HEK293 (cell line): ENCODE measurements around the gene TLL1.

ENCODE experiments used
- CTCF ChIA-PET: fragments of 350-600 bp; formaldehyde crosslinking; extraction: SDS; loops from one replicate; lab custom pipeline; 2021; ENCODE audit warnings: antibody characterized with exemption; lab: Yijun Ruan, JAX
- POLR2A ChIA-PET: fragments of 300-600 bp; formaldehyde crosslinking; extraction: SDS; loops from one replicate; lab custom pipeline; 2020; ENCODE audit warnings: antibody characterized with exemption, inconsistent platforms; lab: Yijun Ruan, JAX
- H3K27ac ChIP-seq: fragments of 200-500 bp; sonication (Bioruptor generic); 2 replicates; pipeline ENCODE4 v1.5.1; 2014; ENCODE audit warnings: low read depth, low read length, control low read depth, inconsistent platforms; ENCODE audit errors: extremely low read depth
- H3K36me3 ChIP-seq, 2 experiments: fragments of 200-500 bp in 1 of 2; sonication (Bioruptor generic) in 1 of 2; 1 replicate in 1 of 2; 2 replicates in 1 of 2; pipeline ENCODE4 v1.5.1; 2014 to 2017; ENCODE audit warnings: inconsistent platforms in 2 of 2, low read length in 2 of 2; ENCODE audit not compliant: control insufficient read depth in 2 of 2, insufficient read depth in 1 of 2
- H3K4me1 ChIP-seq: fragments of 200-500 bp; sonication (Bioruptor generic); 2 replicates; pipeline ENCODE4 v1.5.1; 2014; ENCODE audit warnings: mild to moderate bottlenecking, low read length, inconsistent platforms; ENCODE audit not compliant: control insufficient read depth, insufficient read depth
- H3K4me3 ChIP-seq: 2 replicates; pipeline ENCODE4 v1.5.1; 2011; ENCODE audit warnings: low read depth, mild to moderate bottlenecking, control low read depth, low read length, moderate library complexity
- H3K9me3 ChIP-seq: fragments of 200-500 bp; sonication (Bioruptor generic); 2 replicates; pipeline ENCODE4 v1.5.1; 2014; ENCODE audit warnings: low read depth, low read length, inconsistent platforms; ENCODE audit not compliant: control insufficient read depth, insufficient read depth
- KLF16 ChIP-seq: fragments of 450-650 bp; formaldehyde crosslinking; IDR thresholded peaks from 2 replicates; pipeline ENCODE4 v1.5.1; 2017; ENCODE audit warnings: missing biosample characterization, missing genetic modification characterization
- KLF8 ChIP-seq: fragments of 450-650 bp; formaldehyde crosslinking; IDR thresholded peaks from 2 replicates; pipeline ENCODE4 v1.5.1; 2016; ENCODE audit warnings: missing biosample characterization, missing genetic modification characterization
- OVOL3 ChIP-seq: fragments of 450-650 bp; formaldehyde crosslinking; IDR thresholded peaks from 2 replicates; pipeline ENCODE4 v1.5.1; 2016; ENCODE audit warnings: missing biosample characterization, missing genetic modification characterization
- WT1 ChIP-seq: fragments of 450-650 bp; formaldehyde crosslinking; IDR thresholded peaks from 2 replicates; pipeline ENCODE4 v1.5.1; 2016; ENCODE audit warnings: missing biosample characterization, missing genetic modification characterization
- ZBTB17 ChIP-seq: fragments of 450-650 bp; formaldehyde crosslinking; IDR thresholded peaks from 2 replicates; pipeline ENCODE4 v1.5.1; 2016; ENCODE audit warnings: missing biosample characterization, missing genetic modification characterization
- ZBTB20 ChIP-seq: fragments of 450-650 bp; formaldehyde crosslinking; IDR thresholded peaks from 2 replicates; pipeline ENCODE4 v1.5.1; 2016; ENCODE audit warnings: missing biosample characterization, missing genetic modification characterization
- ZNF16 ChIP-seq: fragments of 450-650 bp; formaldehyde crosslinking; IDR thresholded peaks from 2 replicates; pipeline ENCODE4 v1.5.1; 2016; ENCODE audit warnings: low read depth, missing biosample characterization, missing genetic modification characterization
- ZNF24 ChIP-seq: fragments of 450-650 bp; formaldehyde crosslinking; IDR thresholded peaks from 2 replicates; pipeline ENCODE4 v1.5.1; 2016; ENCODE audit warnings: missing biosample characterization, missing genetic modification characterization
- ZNF324 ChIP-seq: fragments of 450-650 bp; formaldehyde crosslinking; IDR thresholded peaks from 2 replicates; pipeline ENCODE4 v1.5.1; 2016; ENCODE audit warnings: missing biosample characterization, missing genetic modification characterization
- ZNF548 ChIP-seq: fragments of 450-650 bp; formaldehyde crosslinking; IDR thresholded peaks from 2 replicates; pipeline ENCODE4 v1.5.1; 2016; ENCODE audit warnings: missing biosample characterization, missing genetic modification characterization
- ZNF621 ChIP-seq: fragments of 450-650 bp; formaldehyde crosslinking; IDR thresholded peaks from 2 replicates; pipeline ENCODE4 v1.5.1; 2017; ENCODE audit warnings: missing biosample characterization, missing genetic modification characterization
- ZNF701 ChIP-seq: fragments of 450-650 bp; formaldehyde crosslinking; IDR thresholded peaks from 2 replicates; pipeline ENCODE4 v1.5.1; 2016; ENCODE audit warnings: missing biosample characterization, missing genetic modification characterization
- ZNF837 ChIP-seq: fragments of 450-650 bp; formaldehyde crosslinking; IDR thresholded peaks from 2 replicates; pipeline ENCODE4 v1.5.1; 2016; ENCODE audit warnings: missing biosample characterization, missing genetic modification characterization
- TF ChIP-seq, protein P1 (sequence below): fragments of 450-650 bp; formaldehyde crosslinking; IDR thresholded peaks from 2 replicates; pipeline ENCODE4 v1.5.1; 2017; ENCODE audit warnings: missing biosample characterization, missing genetic modification characterization
- TF ChIP-seq, protein P2 (sequence below): fragments of 450-650 bp; formaldehyde crosslinking; IDR thresholded peaks from 2 replicates; pipeline ENCODE4 v1.5.1; 2016; ENCODE audit warnings: missing biosample characterization, missing genetic modification characterization
- TF ChIP-seq, protein P3 (sequence below): fragments of 450-650 bp; formaldehyde crosslinking; IDR thresholded peaks from 2 replicates; pipeline ENCODE4; 2016; ENCODE audit warnings: missing biosample characterization, missing genetic modification characterization
- TF ChIP-seq, protein P4 (sequence below): fragments of 450-650 bp; formaldehyde crosslinking; IDR thresholded peaks from 2 replicates; pipeline ENCODE4 v1.5.1; 2016; ENCODE audit warnings: missing biosample characterization, missing genetic modification characterization
- TF ChIP-seq, protein P5 (sequence below): fragments of 450-650 bp; formaldehyde crosslinking; IDR thresholded peaks from 2 replicates; pipeline ENCODE4 v1.5.1; 2016; ENCODE audit warnings: missing biosample characterization, missing genetic modification characterization, borderline replicate concordance
- TF ChIP-seq, protein P6 (sequence below): fragments of 450-650 bp; formaldehyde crosslinking; IDR thresholded peaks from 2 replicates; pipeline ENCODE4 v1.5.1; 2016; ENCODE audit warnings: missing biosample characterization, missing genetic modification characterization

Gene TLL1

DNA sequence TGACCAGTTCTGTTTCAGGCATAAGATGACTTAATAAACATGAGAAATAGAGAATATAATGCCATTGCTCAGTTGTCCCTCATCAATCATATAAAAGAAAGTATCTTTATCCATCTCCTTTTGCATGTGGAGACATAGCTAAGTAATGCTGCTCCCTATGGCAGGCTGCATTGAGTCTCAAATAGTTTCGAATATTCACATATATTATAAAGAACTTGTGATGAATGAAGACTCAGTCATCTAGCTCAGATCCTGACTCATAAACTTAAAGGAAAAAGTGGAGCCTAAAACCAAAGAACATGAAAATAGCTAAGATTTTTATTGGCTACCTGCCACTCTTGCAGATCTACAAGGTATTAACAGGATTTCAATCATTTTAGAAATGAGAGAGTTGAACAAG, 11.7 kb upstream of the TLL1 start (continued):
- TF ChIP-seq, protein P1, sequence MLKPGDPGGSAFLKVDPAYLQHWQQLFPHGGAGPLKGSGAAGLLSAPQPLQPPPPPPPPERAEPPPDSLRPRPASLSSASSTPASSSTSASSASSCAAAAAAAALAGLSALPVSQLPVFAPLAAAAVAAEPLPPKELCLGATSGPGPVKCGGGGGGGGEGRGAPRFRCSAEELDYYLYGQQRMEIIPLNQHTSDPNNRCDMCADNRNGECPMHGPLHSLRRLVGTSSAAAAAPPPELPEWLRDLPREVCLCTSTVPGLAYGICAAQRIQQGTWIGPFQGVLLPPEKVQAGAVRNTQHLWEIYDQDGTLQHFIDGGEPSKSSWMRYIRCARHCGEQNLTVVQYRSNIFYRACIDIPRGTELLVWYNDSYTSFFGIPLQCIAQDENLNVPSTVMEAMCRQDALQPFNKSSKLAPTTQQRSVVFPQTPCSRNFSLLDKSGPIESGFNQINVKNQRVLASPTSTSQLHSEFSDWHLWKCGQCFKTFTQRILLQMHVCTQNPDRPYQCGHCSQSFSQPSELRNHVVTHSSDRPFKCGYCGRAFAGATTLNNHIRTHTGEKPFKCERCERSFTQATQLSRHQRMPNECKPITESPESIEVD (tag by site-specific recombination), result no peak
- TF ChIP-seq ZNF837 (tag by site-specific recombination), result no peak
- TF ChIP-seq ZNF548 (tag by site-specific recombination), result no peak
- TF ChIP-seq KLF16 (tag by site-specific recombination), result no peak
- no peak for TF ChIP-seq ZNF24 (tag by site-specific recombination)
- TF ChIP-seq KLF8 (tag by site-specific recombination), result no peak
- TF ChIP-seq ZNF621 (tag by site-specific recombination), result no peak
- no peak for TF ChIP-seq ZBTB17 (tag by site-specific recombination)
- no peak for TF ChIP-seq OVOL3
- TF ChIP-seq WT1 (tag by site-specific recombination), result no peak
- TF ChIP-seq ZNF701 (tag by site-specific recombination), result no peak

DNA sequence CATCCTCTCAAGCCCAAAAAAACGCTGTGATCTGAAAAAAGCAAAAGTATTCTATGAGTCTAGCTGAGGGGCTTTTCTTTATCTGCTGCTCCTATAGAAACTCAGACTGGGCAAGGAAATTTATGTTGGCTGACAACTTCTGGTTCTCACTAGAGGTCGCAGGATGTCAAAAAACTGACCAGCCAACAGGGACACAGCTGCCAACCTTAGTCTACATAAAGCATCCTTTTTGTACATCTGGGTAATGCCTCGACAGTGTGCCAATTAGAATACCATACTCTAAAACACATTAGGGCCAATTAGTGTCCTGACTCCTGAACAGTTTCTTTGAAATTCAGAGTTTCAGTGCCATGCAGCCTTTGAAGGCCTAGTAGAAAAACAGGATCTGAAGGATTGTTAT, 8.8 kb upstream of the TLL1 start:
- ChIA-PET POLR2A (no interaction called here), CTCF (interaction anchor here (0.7 kb wide), 1 partner anchor 22 kb away, joined by 3 read pairs; no protein-coding TSS in a partner anchor)
- H3K27ac ChIP-seq, result no peak overlapping the region
- TF ChIP-seq, protein P2, sequence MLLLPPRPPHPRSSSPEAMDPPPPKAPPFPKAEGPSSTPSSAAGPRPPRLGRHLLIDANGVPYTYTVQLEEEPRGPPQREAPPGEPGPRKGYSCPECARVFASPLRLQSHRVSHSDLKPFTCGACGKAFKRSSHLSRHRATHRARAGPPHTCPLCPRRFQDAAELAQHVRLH (tag by site-specific recombination), result no peak
- no peak for TF ChIP-seq ZNF16 (tag by site-specific recombination)
- TF ChIP-seq, protein P3, sequence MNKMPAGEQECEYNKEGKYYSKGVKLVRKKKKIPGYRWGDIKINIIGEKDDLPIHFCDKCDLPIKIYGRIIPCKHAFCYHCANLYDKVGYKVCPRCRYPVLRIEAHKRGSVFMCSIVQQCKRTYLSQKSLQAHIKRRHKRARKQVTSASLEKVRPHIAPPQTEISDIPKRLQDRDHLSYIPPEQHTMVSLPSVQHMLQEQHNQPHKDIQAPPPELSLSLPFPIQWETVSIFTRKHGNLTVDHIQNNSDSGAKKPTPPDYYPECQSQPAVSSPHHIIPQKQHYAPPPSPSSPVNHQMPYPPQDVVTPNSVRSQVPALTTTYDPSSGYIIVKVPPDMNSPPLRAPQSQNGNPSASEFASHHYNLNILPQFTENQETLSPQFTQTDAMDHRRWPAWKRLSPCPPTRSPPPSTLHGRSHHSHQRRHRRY, result no peak
- TF ChIP-seq, protein P4, sequence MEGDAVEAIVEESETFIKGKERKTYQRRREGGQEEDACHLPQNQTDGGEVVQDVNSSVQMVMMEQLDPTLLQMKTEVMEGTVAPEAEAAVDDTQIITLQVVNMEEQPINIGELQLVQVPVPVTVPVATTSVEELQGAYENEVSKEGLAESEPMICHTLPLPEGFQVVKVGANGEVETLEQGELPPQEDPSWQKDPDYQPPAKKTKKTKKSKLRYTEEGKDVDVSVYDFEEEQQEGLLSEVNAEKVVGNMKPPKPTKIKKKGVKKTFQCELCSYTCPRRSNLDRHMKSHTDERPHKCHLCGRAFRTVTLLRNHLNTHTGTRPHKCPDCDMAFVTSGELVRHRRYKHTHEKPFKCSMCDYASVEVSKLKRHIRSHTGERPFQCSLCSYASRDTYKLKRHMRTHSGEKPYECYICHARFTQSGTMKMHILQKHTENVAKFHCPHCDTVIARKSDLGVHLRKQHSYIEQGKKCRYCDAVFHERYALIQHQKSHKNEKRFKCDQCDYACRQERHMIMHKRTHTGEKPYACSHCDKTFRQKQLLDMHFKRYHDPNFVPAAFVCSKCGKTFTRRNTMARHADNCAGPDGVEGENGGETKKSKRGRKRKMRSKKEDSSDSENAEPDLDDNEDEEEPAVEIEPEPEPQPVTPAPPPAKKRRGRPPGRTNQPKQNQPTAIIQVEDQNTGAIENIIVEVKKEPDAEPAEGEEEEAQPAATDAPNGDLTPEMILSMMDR (tag by site-specific recombination), result no peak
- TF ChIP-seq, protein P5, sequence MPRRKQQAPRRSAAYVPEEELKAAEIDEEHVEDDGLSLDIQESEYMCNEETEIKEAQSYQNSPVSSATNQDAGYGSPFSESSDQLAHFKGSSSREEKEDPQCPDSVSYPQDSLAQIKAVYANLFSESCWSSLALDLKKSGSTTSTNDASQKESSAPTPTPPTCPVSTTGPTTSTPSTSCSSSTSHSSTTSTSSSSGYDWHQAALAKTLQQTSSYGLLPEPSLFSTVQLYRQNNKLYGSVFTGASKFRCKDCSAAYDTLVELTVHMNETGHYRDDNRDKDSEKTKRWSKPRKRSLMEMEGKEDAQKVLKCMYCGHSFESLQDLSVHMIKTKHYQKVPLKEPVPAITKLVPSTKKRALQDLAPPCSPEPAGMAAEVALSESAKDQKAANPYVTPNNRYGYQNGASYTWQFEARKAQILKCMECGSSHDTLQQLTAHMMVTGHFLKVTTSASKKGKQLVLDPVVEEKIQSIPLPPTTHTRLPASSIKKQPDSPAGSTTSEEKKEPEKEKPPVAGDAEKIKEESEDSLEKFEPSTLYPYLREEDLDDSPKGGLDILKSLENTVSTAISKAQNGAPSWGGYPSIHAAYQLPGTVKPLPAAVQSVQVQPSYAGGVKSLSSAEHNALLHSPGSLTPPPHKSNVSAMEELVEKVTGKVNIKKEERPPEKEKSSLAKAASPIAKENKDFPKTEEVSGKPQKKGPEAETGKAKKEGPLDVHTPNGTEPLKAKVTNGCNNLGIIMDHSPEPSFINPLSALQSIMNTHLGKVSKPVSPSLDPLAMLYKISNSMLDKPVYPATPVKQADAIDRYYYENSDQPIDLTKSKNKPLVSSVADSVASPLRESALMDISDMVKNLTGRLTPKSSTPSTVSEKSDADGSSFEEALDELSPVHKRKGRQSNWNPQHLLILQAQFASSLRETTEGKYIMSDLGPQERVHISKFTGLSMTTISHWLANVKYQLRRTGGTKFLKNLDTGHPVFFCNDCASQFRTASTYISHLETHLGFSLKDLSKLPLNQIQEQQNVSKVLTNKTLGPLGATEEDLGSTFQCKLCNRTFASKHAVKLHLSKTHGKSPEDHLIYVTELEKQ (tag by site-specific recombination), result no peak
- TF ChIP-seq, protein P6, sequence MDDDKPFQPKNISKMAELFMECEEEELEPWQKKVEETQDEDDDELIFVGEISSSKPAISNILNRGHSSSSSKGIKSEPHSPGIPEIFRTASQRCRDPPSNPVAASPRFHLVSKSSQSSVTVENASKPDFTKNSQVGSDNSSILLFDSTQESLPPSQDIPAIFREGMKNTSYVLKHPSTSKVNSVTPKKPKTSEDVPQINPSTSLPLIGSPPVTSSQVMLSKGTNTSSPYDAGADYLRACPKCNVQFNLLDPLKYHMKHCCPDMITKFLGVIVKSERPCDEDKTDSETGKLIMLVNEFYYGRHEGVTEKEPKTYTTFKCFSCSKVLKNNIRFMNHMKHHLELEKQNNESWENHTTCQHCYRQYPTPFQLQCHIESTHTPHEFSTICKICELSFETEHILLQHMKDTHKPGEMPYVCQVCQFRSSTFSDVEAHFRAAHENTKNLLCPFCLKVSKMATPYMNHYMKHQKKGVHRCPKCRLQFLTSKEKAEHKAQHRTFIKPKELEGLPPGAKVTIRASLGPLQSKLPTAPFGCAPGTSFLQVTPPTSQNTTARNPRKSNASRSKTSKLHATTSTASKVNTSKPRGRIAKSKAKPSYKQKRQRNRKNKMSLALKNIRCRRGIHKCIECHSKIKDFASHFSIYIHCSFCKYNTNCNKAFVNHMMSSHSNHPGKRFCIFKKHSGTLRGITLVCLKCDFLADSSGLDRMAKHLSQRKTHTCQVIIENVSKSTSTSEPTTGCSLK (tag by site-specific recombination), result no peak
- no peak for TF ChIP-seq ZNF324 (tag by site-specific recombination)
- TF ChIP-seq ZBTB20, result no peak
- H3K9me3 ChIP-seq, result no peaks in the 10 kb centered on the region
- H3K4me1 ChIP-seq, result no peaks in the 10 kb centered on the region
- no peak overlapping the region for H3K4me3 ChIP-seq
- no peaks in the 10 kb centered on the region for H3K36me3 ChIP-seq
